ENCODE results near the gene DGKZ.

The DGKZ gene

DNA sequence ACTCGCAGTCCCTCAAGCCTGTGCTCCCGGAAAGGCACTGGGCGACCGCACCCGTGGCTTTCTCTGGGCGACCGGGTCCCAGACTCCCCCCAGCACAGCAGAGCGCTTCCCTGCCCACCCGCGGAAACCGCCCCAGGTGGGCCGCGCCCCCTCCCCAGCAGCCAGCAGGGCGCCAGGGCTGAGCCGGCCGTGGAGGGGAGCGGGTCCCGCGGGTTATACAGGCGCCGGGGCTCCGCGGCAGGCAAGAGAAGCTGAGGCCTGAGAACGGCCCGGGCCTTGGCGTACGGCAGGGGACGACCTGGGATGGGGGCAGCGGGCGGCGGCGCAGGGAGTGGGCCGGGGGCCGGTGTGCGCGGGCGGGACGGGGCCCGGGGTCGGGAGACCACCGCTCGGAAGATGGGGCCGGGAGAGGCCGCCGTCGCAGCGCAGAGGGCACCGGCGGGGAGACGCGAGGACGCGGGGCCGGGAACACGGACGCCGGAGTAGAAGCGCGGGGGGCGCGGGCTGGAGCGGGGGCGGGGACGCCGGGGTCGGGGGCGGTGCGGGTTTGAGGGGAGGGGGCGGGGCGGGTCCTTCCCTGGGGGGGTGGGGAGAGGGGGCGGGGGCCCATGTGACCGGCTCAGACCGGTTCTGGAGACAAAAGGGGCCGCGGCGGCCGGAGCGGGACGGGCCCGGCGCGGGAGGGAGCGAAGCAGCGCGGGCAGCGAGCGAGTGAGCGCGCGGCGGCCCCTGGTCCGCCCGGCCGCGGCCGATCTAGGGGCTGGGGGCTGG lies 34.0 kb downstream of the DGKZ start, which contains the start of gene MDK:
TSS of gene MDK (plus strand) at position 622 of the 771 bp plus-strand sequence. CDS start 389 bp downstream, outside the sequence.
- H3K27me3 ChIP-seq (ENCODE audit: control insufficient read depth, insufficient read depth, low read length): peaks cover 6% of the 10 kb centered on the region
- no peaks in the 10 kb centered on the region for H3K9me3 ChIP-seq (replicated peaks; ENCODE audit: low read length)
- peaks cover 24% of the 10 kb centered on the region for H3K4me1 ChIP-seq (ENCODE audit: control insufficient read depth, insufficient read depth, low read length)
- peak within 1 kb of the TSS; percentile 90 for H3K4me2 ChIP-seq (ENCODE audit: low read length)
- H3K4me3 ChIP-seq (ENCODE audit: low read length): peak within 1 kb of the TSS; percentile 68
- H3K9ac ChIP-seq (ENCODE audit: low read depth, low read length): peak within 1 kb of the TSS; percentile 77
- H3K36me3 ChIP-seq (ENCODE audit: insufficient read depth, low read length): peaks cover 14% of the 10 kb centered on the region

DNA sequence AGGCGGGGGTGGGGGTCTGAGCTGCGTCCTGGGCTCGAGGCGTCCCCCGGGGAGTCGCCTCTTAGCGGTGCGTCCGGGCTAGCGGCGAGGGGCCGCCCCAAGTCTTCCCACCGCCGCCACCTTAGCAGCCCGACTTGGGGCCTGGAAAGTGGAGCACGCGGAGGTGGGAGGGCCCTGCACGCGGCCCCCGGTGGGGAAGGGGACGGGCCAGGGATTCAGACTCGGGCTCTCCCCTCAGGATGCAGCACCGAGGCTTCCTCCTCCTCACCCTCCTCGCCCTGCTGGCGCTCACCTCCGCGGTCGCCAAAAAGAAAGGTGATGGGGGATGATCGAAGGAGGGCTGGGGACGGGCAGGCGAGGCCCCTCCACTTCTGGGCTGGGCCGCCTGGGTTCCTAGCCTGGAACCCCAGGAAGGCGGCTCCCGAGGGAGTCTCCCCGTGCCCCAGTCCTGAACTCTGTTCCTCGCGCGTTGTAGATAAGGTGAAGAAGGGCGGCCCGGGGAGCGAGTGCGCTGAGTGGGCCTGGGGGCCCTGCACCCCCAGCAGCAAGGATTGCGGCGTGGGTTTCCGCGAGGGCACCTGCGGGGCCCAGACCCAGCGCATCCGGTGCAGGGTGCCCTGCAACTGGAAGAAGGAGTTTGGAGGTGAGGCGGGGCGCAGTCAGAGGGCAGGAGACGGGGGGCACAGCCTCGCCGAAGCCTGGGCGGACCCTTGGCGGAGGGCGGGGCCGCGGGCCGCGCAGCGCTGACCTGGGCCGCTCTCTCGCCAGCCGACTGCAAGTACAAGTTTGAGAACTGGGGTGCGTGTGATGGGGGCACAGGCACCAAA lies 34.8 kb downstream of the DGKZ start:
- H3K9me3 ChIP-seq (replicated peaks; ENCODE audit: low read length): no peaks in the 10 kb centered on the region
- peak overlapping the region; percentile 66 for H3K4me3 ChIP-seq (ENCODE audit: low read length)
- H3K4me1 ChIP-seq (ENCODE audit: control insufficient read depth, insufficient read depth, low read length): peaks cover 24% of the 10 kb centered on the region
- peak overlapping the region; percentile 90 for H3K4me2 ChIP-seq (ENCODE audit: low read length)
- H3K27me3 ChIP-seq (ENCODE audit: control insufficient read depth, insufficient read depth, low read length): peaks cover 6% of the 10 kb centered on the region
- peaks cover 9% of the 10 kb centered on the region for H3K36me3 ChIP-seq (ENCODE audit: insufficient read depth, low read length)
- peak overlapping the region; percentile 59 for H3K9ac ChIP-seq (ENCODE audit: low read depth, low read length)

DNA sequence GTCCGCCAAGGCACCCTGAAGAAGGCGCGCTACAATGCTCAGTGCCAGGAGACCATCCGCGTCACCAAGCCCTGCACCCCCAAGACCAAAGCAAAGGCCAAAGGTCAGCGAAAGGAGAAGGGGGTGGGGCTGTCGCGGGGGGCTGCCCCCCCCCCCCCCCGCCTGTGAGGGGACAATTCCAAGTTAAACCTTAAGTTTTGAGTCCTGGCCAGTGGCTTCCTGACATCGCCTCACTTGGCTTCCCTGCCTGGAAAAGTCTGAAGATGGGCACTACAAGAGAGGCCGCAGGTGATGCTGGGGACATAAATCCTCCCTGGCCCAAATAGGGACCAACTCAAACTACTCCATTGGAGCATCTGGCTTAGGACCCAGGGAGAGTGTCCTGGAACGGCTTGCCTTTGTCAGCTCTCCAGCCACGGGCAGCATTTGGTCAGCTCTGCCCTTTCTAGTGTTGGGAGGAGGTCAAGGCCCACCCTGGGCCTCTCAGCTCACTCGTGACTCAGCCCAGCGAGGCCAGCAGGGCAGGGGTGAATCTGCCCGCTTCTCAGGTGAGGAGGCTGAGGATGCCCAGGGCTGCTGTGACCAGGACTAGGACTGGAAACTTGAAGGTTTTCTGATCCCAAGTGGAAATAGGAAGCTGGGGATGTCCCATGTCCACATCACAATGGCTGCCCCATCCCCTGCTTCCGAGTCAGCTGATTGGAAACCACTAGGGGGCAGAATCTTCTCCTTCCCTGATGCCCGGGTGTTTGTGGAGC lies 35.6 kb downstream of the DGKZ start:
- no peak overlapping the region for H3K9ac ChIP-seq (ENCODE audit: low read depth, low read length)
- no peak overlapping the region for H3K4me3 ChIP-seq (ENCODE audit: low read length)
- H3K4me2 ChIP-seq (ENCODE audit: low read length): peak overlapping the region; percentile 90
- H3K4me1 ChIP-seq (ENCODE audit: control insufficient read depth, insufficient read depth, low read length): peaks cover 26% of the 10 kb centered on the region
- H3K27me3 ChIP-seq (ENCODE audit: control insufficient read depth, insufficient read depth, low read length): peaks cover 12% of the 10 kb centered on the region
- peaks cover 9% of the 10 kb centered on the region for H3K36me3 ChIP-seq (ENCODE audit: insufficient read depth, low read length)
- H3K9me3 ChIP-seq (replicated peaks; ENCODE audit: low read length): no peaks in the 10 kb centered on the region

DNA sequence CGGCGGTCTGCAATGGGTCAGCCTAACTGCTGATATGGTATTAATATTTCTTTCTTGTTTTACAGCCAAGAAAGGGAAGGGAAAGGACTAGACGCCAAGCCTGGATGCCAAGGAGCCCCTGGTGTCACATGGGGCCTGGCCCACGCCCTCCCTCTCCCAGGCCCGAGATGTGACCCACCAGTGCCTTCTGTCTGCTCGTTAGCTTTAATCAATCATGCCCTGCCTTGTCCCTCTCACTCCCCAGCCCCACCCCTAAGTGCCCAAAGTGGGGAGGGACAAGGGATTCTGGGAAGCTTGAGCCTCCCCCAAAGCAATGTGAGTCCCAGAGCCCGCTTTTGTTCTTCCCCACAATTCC lies 36.1 kb downstream of the DGKZ start:
- Histone ChIP-seq H3K4me3 (ENCODE audit: low read length) (no peak overlapping the region), H3K4me1 (ENCODE audit: control insufficient read depth, insufficient read depth, low read length) (peaks cover 27% of the 10 kb centered on the region), H3K27me3 (ENCODE audit: control insufficient read depth, insufficient read depth, low read length) (peaks cover 18% of the 10 kb centered on the region), H3K9ac (ENCODE audit: low read depth, low read length) (no peak overlapping the region), H3K36me3 (ENCODE audit: insufficient read depth, low read length) (peaks cover 3% of the 10 kb centered on the region), H3K9me3 (replicated peaks; ENCODE audit: low read length) (no peaks in the 10 kb centered on the region), H3K4me2 (ENCODE audit: low read length) (no peak overlapping the region)

- H3K36me3 ChIP-seq (ENCODE audit: insufficient read depth, low read length): no peaks in the 10 kb centered on the region
- no peaks in the 10 kb centered on the region for H3K9me3 ChIP-seq (replicated peaks; ENCODE audit: low read length)
- H3K4me1 ChIP-seq (ENCODE audit: control insufficient read depth, insufficient read depth, low read length): peaks cover 27% of the 10 kb centered on the region
- no peak overlapping the region for H3K4me3 ChIP-seq (ENCODE audit: low read length)
- H3K27me3 ChIP-seq (ENCODE audit: control insufficient read depth, insufficient read depth, low read length): peaks cover 25% of the 10 kb centered on the region
- no peak overlapping the region for H3K9ac ChIP-seq (ENCODE audit: low read depth, low read length)
- H3K4me2 ChIP-seq (ENCODE audit: low read length): no peak overlapping the region
Measured at GRCh38 chr11:46383974-46384701, 36.9 kb downstream of the DGKZ start.

DNA sequence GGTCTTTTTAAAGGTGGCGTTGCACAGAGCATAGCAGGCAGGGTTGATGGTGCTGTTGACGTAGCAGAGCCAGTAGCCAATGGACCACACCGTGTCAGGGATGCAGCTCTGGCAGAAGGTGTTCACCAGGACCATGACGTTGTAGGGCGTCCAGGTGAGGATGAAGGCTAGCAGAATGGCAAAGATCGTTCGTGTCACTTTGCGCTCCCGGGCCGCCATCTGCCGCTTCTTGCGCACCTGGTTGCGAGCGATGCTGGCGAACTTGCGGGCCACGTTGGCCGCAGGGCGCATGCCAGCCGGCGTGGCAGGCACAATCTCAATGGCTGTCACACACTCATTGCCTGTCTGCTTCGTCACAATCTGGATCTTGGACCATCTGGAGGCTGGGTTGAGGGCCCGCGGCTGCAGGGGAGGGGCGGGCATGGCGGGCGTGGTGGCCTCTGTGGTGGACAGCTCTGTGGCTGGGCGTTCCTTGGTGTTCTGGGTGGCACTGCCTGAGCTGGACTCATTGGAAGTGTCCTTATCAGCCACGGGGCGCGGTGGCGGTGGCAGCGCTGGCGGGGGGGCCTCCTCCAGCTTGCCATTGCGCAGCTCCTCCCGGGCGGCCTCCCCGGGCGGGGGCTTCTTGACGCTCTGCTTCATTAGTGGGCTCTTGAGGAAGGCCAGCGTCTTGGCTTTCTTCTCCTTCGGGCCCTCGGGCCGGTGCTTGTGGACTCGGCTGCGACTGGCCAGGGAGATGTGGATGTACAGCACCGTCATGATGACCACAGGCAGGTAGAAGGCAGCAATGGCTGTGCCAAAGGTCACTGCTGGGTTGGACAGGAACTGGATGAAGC lies 38.1 kb downstream of the DGKZ start:
- Histone ChIP-seq H3K4me1 (ENCODE audit: control insufficient read depth, insufficient read depth, low read length) (peaks cover 34% of the 10 kb centered on the region), H3K4me3 (ENCODE audit: low read length) (no peak overlapping the region), H3K4me2 (ENCODE audit: low read length) (no peak overlapping the region), H3K27me3 (ENCODE audit: control insufficient read depth, insufficient read depth, low read length) (peaks cover 37% of the 10 kb centered on the region), H3K9ac (ENCODE audit: low read depth, low read length) (no peak overlapping the region), H3K36me3 (ENCODE audit: insufficient read depth, low read length) (no peaks in the 10 kb centered on the region), H3K9me3 (replicated peaks; ENCODE audit: low read length) (no peaks in the 10 kb centered on the region)

DNA sequence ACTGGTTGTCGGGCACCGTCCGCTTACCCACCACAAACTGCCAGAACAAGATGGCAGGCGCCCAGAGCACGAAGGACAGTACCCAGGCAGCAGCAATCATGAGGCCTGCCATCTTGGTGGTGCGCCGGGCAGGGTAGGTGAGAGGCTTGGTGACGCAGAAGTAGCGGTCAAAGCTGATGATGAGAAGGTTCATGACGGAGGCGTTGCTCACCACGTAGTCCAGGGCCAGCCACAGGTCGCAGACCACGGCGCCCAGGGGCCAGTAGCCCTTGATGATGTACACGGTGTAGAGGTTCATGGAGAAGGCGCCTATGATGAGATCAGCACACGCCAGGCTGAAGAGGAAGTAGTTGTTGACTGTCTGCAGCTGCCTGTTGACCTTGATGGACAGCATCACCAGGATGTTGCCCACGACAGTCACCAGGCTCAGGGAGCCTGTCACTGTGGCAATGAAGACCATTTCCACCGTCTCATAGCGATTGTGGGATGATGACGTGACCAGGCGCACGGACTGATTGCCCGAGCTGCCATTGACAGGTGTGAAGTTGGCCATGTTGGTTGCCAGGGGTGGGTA lies 38.8 kb downstream of the DGKZ start:
- Histone ChIP-seq H3K4me1 (ENCODE audit: control insufficient read depth, insufficient read depth, low read length) (peaks cover 30% of the 10 kb centered on the region), H3K36me3 (ENCODE audit: insufficient read depth, low read length) (no peaks in the 10 kb centered on the region), H3K27me3 (ENCODE audit: control insufficient read depth, insufficient read depth, low read length) (peaks cover 41% of the 10 kb centered on the region), H3K4me2 (ENCODE audit: low read length) (no peak overlapping the region), H3K9ac (ENCODE audit: low read depth, low read length) (no peak overlapping the region), H3K9me3 (replicated peaks; ENCODE audit: low read length) (no peaks in the 10 kb centered on the region), H3K4me3 (ENCODE audit: low read length) (no peak overlapping the region)

DNA sequence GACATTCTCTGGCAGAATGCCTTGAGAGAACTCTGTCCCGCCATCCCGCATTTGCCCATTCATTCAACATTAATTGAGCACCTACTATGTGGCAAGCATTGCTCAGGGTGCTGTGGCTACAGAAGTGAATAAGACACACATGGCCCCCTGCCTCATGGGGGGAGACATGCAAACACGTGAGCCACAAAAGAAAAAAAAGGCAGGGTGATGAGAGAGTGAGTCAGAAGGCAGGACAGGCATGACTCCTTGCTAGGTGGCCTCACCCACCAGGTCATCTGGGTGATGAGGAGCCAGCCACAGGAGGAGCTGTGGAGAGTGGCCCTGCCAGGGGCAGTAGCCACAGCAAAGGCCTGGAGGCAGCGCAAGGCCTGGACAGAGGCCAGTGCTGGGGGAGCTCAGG lies 39.4 kb downstream of the DGKZ start:
- Histone ChIP-seq H3K9ac (ENCODE audit: low read depth, low read length) (no peak overlapping the region), H3K4me2 (ENCODE audit: low read length) (no peak overlapping the region), H3K9me3 (replicated peaks; ENCODE audit: low read length) (no peaks in the 10 kb centered on the region), H3K4me1 (ENCODE audit: control insufficient read depth, insufficient read depth, low read length) (peaks cover 29% of the 10 kb centered on the region), H3K27me3 (ENCODE audit: control insufficient read depth, insufficient read depth, low read length) (peaks cover 41% of the 10 kb centered on the region), H3K36me3 (ENCODE audit: insufficient read depth, low read length) (no peaks in the 10 kb centered on the region), H3K4me3 (ENCODE audit: low read length) (no peak overlapping the region)

GRCh38 chr11:46387456-46387855 lies 40.2 kb downstream of the DGKZ start:
- Histone ChIP-seq H3K36me3 (ENCODE audit: insufficient read depth, low read length) (no peaks in the 10 kb centered on the region), H3K9me3 (replicated peaks; ENCODE audit: low read length) (no peaks in the 10 kb centered on the region), H3K4me1 (ENCODE audit: control insufficient read depth, insufficient read depth, low read length) (peaks cover 26% of the 10 kb centered on the region), H3K27me3 (ENCODE audit: control insufficient read depth, insufficient read depth, low read length) (peaks cover 35% of the 10 kb centered on the region), H3K9ac (ENCODE audit: low read depth, low read length) (no peak overlapping the region), H3K4me3 (ENCODE audit: low read length) (no peak overlapping the region), H3K4me2 (ENCODE audit: low read length) (no peak overlapping the region)

DNA sequence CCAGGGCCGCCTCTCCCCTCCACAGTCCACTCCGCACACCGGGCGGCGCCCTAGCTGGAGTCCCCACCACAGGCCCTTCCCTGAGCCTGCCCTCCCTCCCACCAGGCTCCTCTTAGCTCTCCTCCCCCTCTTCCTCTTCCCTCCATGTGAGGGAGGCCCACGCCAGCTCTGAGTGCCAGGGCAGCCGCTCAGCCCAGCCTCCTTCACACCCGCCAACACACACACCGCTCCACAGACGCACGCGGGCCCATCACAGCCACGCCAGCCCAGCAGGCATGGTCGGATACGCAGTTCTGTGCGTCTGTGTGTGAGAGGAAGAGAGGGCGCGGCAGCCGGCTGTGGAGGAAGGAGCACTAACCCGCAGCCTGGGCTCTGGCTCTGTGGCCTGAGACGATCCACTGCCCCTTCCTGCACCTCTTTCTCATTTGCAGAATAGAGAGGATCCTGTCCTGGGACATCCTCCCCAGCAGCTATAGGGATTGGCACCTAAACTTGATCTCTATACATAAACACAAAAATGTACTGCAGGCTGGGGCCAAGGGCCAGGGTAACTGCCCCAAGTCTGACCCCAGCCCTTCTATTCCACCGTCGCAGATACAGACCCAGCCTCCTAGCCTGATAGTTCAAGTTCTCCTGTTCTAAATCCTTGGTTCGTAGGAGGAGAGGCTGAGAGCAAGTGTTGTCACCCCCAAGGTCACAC lies 40.8 kb downstream of the DGKZ start:
- no peak overlapping the region for H3K9ac ChIP-seq (ENCODE audit: low read depth, low read length)
- H3K4me3 ChIP-seq (ENCODE audit: low read length): no peak overlapping the region
- H3K4me1 ChIP-seq (ENCODE audit: control insufficient read depth, insufficient read depth, low read length): peaks cover 24% of the 10 kb centered on the region
- H3K9me3 ChIP-seq (replicated peaks; ENCODE audit: low read length): no peaks in the 10 kb centered on the region
- H3K36me3 ChIP-seq (ENCODE audit: insufficient read depth, low read length): no peaks in the 10 kb centered on the region
- H3K4me2 ChIP-seq (ENCODE audit: low read length): no peak overlapping the region
- H3K27me3 ChIP-seq (ENCODE audit: control insufficient read depth, insufficient read depth, low read length): peaks cover 35% of the 10 kb centered on the region

All from skeletal muscle satellite cell (primary cell).